HG03469 (cell line): ENCODE results near the gene VEGFB.
A peak's percentile ranks its signal among the peaks of the same experiment; 100 is the strongest.

Experiments
- ATAC-seq: cut with Tn5 transposase; IDR thresholded peaks from one replicate; pipeline ENCODE4 v1.9.1; 2021; ENCODE audit warnings: mild to moderate bottlenecking, moderate library complexity, moderate number of reproducible peaks; ENCODE audit not compliant: unreplicated experiment

The VEGFB gene

DNA sequence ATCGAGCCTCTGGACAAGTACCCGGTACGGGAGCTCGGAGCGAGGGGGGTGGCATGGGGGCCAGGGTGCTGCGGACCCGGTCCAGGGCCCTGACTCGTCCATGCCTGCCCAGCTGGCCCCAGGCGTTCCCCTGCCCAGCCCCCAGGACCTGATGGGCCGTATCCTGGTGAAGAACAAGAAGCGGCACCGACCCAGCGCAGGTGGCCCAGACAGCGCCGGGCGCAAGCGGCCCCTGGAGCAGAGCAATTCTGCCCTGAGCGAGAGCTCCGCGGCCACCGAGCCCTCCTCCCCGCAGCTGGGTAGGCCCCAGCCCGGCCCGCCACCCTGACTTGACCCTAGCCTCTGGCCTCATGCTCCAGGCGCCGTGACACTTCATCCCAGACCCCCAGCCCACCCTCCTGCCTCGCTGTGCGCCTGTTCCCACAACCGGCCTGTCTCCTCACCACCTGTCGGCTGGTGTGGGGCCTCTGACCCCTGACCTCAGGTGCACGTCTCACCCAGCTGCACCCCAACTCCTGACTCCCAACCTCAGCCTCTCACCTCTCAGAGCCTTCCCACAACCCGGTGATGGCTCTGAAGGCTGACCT, 24.7 kb downstream of the VEGFB start:
- ATAC-seq: no peak

DNA sequence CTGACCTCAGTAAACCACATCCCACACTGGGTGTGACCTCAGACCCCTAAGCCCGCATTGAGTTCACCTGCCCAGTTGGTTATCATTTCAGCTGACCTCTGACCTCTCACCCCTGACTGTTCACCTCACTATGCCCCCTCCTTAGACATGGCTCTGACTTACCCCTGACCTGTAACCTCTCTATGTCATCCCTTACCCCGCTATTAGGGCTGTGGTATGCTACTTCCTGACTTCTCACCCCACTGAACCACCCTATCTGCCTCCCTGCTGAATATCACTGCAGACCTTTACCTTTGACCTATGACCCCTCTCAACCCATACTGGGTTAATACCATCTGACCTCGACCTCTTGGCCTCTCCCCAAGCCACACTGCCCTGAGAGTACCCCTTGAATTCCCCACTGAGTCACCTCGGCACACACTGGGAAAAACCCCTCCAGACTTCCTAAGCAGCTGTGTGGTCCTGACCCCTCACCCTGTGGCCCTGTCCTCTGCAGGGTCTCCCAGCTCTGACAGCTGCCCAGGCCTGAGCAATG, 25.2 kb downstream of the VEGFB start:
- no peak for ATAC-seq

DNA sequence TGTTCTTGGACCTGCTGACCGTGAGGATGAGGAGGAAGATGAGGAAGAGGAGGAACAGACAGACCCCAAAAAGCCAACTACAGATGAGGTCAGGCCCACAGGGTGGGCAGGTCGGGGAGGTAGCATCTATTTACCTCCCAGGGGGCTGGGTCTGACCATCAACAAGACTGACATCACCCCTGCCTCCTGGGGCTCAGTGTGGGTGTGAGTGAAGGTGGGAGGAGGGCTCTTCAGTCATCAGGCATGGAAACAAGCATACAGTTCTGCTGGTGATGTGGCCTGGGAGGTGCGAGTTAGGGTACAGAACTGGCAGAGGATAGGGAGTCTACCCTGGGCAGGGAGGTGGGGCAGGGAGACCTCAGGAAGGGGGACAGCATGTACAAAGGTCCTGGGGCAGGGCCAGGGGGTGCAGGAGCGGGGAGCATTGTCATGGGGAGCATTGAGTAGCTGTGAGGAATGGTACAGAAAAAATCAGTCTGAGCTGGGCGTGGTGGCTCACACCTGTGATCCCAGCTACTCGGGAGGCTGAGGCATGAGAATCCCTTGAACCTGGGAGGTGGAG, 25.8 kb downstream of the VEGFB start:
- no peak for ATAC-seq

DNA sequence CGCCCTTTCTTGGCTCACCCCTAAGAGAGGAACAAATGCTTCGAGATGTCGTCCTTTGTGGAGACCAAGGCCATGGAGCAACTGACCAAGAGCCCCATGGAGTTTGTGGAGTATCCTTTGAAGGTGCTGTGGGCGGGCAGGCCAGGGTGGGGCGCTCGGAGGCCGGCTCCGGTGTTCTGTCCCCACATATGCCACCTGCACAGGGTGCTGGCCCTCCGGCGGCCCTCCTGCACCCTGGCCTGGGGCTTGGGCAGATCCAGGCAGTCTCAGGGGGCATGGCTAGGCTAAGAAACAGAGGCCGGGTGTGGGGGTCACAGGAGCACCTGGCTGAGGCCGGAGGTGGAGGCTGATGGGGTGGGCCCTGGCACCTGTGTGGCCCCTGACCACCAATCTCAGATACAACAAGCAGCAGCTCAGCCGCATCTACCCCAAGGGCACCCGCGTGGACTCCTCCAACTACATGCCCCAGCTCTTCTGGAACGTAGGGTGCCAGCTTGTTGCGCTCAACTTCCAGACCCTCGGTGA, 27.2 kb downstream of the VEGFB start:
- no peak for ATAC-seq

DNA sequence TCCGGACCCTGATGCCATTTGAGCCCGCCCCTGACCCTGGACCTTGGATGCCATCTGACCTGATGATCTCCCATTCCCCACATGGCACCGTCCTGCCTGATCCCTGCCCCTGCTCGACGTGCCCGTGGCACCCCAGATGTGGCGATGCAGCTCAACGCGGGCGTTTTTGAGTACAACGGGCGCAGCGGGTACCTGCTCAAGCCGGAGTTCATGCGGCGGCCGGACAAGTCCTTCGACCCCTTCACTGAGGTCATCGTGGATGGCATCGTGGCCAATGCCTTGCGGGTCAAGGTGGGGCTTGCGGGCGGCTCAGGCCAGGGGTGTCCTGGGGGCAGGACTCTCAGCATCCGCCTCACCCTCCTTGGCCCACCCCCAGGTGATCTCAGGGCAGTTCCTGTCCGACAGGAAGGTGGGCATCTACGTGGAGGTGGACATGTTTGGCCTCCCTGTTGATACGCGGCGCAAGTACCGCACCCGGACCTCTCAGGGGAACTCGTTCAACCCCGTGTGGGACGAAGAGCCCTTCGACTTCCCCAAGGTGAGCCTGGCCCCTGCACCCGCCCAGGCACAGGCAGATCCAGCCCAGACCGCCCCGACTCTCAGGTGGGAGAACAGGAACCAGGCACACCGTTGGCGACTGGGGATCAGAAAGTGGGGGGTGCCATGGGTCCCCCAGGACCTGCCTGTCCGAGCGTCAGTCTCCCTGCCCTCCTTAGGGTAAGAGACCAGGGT, 28.1 kb downstream of the VEGFB start:
- ATAC-seq: no peak

DNA sequence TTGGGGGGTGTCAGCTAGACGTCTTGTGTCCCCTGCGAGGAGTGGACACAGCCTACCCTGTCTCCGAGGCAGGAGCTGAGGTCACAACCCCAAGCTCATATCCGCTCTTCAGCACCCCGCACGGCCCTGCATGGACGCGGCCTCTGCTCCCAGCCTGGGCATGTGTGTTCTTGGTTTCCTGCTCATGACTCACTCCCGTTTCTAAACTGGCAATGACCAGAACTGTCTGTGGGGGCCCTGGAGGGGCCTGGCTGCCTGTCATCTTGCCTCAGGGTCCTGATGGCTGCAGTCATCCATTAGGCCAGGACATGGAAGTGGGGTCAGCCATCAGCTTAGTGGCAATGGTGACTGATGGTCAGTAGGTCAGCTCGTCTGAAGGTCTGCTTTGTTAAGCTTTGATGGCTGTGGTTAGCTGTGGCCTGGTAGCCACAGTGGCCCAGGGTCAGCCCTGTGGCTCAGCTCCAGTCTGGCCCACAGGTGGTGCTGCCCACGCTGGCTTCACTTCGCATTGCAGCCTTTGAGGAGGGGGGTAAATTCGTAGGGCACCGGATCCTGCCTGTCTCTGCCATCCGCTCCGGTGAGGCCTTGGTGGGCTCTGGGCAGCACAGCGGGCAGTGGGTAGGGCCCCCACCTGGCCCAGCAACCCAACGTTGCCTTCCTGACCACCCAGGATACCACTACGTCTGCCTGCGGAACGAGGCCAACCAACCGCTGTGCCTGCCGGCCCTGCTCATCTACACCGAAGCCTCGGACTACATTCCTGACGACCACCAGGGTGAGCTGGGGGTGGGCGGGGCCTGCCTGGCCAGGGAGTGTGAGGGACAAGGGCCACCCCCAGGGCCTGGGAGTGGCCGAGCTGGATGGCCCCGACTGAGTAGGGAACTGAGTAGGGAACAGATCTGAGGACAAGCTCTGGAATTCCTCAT, 28.9 kb downstream of the VEGFB start:
- no peak for ATAC-seq

DNA sequence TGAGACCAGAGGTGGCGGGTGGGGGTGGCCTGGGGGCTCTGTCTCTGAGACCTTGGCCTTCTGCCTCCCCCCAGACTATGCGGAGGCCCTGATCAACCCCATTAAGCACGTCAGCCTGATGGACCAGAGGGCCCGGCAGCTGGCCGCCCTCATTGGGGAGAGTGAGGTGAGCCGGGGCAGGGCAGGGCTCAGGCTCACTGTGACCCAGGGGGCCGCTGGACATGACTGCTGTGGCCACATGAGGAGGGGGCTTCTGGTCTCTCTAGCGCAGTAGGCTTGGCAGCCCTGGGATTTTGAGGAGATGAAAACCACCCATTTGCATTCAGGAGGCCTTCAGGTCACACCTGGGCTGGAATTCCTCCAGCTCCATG, 29.5 kb downstream of the VEGFB start:
- no peak for ATAC-seq

DNA sequence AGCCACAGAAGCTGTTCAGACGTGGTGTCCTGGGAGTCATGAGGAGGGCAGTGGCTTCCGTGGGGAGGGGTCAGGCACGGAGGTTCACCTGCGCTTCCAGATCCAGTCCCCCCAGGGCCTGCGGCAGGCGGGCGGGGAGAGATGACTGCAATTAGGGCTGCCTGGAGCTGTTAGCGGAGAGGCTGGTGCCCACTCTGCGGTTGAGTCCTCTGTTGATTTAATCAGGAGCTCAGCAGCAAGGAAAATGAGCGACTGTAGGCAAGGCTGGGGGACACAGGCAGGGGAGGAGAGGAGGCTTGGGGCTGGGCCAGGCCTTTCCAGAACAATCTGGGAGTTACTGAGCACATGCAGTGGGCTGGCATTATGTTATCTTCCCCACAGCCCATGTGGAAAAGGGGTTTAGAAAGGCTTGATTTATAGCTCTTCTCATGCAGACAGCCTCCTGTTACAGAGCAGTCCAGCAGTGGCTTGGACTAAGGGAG, 30.0 kb downstream of the VEGFB start:
- ATAC-seq: no peak

DNA sequence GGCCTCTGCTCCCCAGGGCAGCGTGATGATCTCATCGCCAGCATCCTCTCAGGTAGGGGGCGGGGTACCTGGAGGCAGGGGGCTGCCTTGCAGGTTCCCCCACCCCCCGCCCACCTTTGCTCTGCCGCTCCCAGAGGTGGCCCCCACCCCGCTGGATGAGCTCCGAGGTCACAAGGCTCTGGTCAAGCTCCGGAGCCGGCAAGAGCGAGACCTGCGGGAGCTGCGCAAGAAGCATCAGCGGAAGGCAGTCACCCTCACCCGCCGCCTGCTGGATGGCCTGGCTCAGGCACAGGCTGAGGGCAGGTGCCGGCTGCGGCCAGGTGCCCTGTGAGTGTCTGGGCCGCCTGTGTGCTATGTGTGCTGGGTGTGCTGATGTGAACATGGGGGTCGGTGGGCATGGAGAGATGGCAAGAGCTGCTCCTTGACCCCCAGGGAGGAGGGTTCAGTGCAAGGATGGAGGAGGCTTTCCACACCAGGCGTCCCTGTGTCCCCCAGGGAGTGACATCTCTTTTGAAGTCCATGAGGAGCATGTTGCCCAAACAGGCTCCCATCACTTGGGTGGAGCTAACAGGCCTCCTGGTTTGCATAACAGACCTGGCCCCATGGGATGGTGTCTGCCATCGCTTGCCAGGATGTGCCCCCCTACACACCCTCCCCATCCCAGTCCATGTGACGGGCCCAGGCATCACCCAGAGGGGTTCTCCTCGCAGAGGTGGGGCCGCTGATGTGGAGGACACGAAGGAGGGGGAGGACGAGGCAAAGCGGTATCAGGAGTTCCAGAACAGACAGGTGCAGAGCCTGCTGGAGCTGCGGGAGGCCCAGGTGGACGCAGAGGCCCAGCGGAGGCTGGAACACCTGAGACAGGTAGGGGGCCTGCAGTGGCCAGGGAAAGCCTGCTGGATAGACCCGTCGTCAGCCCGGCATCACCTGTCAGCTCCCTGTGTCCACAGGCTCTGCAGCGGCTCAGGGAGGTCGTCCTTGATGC, 31.1 kb downstream of the VEGFB start:
- no peak for ATAC-seq

DNA sequence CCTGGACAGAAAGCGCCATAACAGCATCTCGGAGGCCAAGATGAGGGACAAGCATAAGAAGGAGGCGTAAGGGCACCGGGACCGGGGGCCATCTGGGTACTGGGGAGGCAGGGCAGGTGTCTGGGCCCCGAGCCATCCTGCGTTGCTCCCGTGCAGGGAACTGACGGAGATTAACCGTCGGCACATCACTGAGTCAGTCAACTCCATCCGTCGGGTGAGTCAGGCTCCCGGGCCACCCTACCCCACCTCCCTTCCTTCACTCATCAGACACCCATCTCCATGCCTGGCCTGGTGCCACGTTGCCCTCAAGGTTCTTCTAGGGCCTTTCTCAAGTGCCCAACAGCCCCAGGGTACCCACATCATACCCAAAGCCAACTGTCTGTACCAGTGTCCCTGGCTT, 32.0 kb downstream of the VEGFB start:
- ATAC-seq: no peak

DNA sequence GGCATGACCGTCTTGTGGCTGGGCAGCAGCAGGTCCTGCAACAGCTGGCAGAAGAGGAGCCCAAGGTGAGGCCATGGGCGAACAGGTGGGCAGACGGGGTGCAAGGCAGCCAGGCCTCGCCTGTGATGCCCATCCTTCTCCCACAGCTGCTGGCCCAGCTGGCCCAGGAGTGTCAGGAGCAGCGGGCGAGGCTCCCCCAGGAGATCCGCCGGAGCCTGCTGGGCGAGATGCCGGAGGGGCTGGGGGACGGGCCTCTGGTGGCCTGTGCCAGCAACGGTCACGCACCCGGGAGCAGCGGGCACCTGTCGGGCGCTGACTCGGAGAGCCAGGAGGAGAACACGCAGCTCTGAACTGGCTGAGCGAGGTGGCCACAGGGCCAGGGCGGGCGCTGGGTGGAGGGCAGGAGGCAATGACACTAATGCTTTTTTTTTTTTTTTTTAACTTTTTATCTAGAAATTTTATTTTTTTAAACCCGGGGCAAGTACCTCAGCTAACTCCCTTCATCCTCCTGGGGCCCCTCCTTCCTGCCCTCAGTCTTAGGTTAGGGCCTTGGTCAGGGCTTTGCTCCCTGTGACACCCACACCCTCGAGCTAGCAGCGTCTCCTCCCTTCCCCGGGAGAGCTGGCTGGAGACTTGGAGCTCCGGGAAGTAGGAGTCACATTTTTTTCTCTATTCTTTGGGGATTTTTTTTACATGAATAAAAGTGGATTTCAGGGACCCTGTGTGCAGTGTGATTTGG, 33.0 kb downstream of the VEGFB start:
- ATAC-seq: no peak

DNA sequence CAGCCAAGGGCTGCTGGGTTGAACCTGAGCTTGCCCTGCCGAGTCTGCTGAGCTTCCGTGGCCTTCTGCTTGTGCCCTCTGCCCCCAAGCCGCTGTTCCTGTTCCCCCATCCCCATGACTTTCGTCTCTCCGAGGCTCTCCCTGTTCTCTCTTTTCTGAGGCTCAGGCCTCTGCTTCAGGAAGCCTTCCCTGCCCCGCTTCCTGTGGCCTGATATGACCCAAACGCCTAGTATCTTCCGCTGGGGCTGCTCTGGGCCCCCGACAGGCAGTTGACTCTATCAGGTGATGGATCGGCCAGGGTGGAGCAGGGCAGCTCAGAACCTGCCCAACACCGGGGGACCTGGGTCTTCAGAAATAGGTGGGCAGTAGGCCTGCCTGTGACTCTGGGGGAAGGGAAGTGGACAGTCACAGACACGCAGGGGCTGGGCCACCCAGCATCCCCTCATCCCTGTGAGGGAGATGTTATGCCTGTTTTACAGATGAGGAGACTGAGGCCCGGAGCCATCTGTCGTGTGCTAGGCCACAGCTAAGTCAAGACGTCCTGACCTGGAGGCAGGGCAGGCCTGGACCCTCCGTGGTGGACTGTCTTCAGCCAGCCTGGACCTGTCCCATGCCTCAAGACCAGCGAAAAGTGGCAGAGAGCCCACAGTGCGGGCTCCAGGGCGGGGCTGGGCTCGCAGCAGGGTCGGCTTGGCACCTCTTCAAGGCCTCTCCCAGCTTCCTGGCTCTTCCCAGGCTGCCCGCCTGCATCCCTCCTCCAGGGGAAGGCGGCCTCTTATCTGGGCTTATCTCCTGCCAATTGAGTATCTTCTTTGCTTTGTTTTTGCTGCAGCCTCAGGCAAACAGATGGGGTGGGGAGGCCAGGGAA, 33.9 kb downstream of the VEGFB start:
- no peak for ATAC-seq

DNA sequence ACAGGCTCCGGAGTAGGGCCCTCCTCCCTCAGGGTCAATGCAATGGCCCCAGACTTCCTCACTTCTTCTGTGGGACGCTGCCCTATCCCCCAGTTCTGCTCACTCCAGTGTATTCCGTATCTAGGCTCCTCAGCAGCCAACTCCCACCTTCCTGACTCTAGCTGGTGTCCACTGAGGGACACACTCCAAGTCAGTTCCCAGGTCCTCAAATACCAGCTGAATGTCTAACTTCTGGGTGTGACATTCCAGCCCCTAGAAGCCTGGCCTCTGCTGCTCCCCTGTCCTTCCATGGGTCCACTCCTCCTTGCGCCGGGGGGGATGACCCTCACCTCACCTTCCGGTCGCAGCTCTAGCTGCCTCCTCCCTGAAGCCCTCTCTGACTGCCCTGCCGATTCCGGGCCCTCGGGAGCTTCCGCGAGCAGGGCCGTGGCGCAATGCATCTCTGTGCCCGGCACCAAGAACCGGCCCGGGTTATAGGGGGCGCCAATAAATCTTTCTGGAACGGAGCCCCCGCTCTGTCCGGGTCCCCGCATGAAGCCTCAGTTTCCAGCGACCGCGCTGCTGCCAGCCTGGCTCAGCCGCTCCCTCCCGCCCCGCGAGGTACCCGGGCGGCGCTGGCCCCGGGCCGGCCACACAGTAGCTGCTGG, 34.6 kb downstream of the VEGFB start:
- ATAC-seq: no peak

DNA sequence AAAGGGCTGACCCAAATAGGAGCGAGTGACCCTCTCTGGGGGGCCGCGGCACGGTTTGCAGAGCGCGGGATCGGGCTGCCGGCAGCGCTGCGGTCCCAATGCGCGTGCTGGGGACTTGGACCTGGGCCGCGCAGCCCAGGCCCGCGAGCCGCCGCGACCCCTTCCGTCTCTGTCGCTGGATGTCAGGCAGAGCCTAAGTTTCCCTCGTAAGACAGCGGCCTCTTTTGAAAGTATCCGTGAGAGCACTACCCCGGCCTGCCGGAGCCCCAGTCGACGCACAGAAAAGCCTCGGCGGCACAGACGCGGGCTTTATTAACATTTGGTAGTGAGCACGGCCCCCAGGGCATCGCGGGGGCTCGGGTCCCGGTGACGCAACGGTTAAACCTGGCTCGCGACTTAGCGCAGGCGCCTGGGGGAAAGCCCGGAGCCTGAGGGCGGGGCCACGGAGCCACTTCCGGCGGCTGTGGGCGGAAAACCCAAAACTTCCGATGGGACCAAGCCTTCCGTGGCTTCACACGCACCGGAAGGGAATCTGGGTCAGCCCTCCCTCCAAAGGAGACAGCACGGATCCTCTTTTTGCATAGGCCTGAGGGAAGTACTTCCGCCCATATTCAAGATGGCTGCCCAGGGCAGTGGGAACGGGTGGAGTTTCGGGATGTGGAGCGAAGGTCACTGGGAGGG, 35.3 kb downstream of the VEGFB start:
- ATAC-seq: peak; percentile 49

DNA sequence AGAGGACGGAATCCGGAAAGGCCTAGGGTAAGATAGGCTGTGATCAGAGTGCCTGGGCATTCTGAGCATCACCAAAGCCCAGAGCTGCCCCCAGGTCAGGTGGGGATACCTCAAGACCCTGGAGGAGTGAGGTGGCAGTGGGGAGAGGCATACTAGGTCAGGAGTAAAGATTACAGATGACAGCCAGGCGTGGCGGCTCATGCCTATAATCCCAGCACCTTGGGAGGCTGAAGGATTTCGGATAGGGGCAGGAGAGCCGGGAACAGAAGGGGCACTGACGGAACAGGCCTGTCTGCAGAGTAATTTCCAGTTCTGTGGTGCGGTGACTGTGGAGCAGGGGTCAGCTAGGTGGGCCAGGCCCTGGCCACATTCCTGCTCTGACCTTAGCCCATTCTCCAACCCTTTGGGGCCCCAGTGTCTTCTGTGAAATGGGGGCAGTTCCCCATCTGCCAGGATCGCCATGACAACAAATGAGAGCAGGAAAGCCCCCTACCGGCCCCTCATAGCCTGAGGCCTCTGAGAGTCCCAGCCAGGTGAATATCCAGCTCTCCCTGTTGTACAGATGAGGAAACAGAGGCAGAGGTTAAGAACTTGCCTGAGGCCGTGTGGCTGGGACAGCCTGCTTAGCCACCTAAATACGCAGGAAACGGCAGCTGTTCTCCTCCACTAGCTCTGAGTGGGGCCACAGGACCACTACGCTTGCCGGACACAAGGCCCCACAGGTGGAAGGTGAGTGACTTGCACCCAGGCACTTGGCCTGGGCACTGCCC, 40.8 kb downstream of the VEGFB start:
- no peak for ATAC-seq

DNA sequence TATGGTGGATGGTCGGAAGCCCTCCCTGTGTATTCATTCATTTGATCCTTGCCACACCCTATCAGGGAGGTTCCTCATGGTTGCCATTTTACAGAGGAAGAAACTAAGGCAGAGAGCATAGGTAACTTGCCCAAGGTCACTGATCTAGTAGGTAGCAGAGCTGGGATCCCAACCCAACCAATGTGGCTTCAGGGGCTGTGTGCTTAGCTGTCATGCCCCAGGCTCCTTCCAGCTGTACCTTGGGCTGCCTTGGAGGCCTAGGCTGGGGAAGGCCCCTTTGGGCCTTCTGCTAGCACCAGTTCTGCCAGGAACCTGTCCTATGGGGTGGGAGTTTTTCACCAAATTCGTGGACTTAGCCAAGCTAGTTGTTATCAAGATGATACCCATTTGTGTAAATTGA, 41.5 kb downstream of the VEGFB start:
- no peak for ATAC-seq
